Loucy (cell line): ENCODE measurements around the gene KRTAP5-1.

Experiments used
- CTCF ChIP-seq: fragments of 200-600 bp; sonication (generic); conservative IDR thresholded peaks from 2 replicates; pipeline ENCODE4 v1.5.1; 2014; ENCODE audit warnings: mild to moderate bottlenecking, antibody characterized with exemption, low read length
- EZH2phosphoT487 ChIP-seq: fragments of 200-600 bp; IDR thresholded peaks from 2 replicates; pipeline ENCODE4 v1.6.1; 2018; ENCODE audit warnings: antibody characterized with exemption, mild to moderate bottlenecking, moderate library complexity, borderline replicate concordance

GRCh38 chr11:1581976-1582375 is 3.1 kb downstream of the KRTAP5-1 start:
- no peak for TF ChIP-seq CTCF
- no peak for TF ChIP-seq EZH2phosphoT487
